LNCAP (cell line): ENCODE results near the gene RTRAF.

Experiments used
- CTCF ChIP-seq: fragments of 450-650 bp; IDR thresholded peaks from 2 replicates; pipeline ENCODE4 v1.5.1; 2017; ENCODE audit warnings: mild to moderate bottlenecking

The RTRAF gene

GRCh38 chr14:51996148-51996746 lies 6.9 kb downstream of the RTRAF start:
- TF ChIP-seq CTCF, result peak; percentile 80

DNA sequence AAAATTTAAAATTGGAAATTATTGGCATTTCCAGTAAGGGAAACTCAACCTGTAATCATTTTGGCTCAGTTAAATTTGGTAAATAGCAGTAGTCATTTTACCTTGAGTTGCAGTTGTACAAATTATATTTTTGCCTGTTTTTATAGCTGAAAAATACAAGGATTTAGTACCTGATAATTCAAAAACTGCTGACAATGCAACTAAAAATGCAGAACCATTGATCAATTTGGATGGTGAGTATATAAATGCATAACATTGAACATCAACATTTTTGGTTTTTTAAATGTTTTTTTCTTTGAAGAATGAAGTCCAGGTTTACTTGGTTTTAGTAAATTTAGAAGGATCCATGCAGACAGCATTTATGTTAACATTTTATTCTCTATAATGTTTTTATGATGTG lies 9.0 kb downstream of the RTRAF start:
- TF ChIP-seq CTCF, result no peak

- TF ChIP-seq CTCF, result no peak
These were observed 9.7 kb downstream of the RTRAF start for GRCh38 chr14:51999084-51999483.

GRCh38 chr14:52000019-52000582 lies 10.8 kb downstream of the RTRAF start:
- TF ChIP-seq CTCF, result no peak

- no peak for TF ChIP-seq CTCF
These were observed 11.3 kb downstream of the RTRAF start for GRCh38 chr14:52000696-52001095.

- TF ChIP-seq CTCF, result no peak
These were observed 13.2 kb downstream of the RTRAF start for GRCh38 chr14:52002542-52002941.

DNA sequence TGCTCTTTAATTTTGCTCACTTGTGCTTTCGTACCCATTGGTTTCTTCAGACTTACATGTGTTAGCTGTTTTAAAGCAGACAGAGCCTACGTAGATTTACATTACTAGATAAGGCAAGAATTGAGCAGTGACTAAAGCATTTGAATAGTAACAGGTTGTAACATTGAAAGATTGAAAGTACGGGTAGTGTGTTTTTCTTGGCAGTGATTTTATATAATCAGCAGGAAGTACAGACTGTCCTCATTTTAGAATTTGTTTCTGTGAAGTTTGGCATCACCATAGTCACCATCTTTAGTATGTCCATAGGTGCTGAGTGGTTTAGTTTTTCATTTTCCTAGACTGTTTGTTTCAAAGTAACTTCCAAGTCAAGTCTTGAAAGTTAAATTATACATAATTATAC lies 14.0 kb downstream of the RTRAF start:
- TF ChIP-seq CTCF, result no peak

DNA sequence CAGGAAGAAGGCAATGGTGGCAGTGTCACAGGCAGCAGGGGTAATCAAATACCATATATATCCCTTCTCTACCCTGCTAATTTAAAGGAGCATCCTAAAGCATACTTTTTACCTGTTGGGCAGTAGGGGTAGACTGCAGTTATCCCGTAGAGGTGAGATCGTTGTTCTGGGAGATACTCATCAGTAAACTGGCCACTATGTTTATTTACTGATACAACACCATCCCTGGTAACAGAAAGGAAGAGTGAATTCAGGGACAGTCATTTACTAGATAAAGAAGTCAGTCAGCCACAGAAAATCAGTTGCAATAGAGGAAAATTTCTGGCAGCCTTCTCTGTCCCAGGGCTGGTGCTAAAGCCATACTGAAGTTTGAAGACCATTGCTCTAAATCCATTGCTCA lies 16.3 kb downstream of the RTRAF start:
- TF ChIP-seq CTCF, result no peak
